GM21515 (cell line): ENCODE measurements around the gene RAD51B.

Experiments
- ATAC-seq: cut with Tn5 transposase; IDR thresholded peaks from one replicate; pipeline ENCODE4 v1.9.1; 2021; ENCODE audit not compliant: unreplicated experiment

RAD51B gene

GRCh38 chr14:68594737-68595380 lies 775.3 kb downstream of the RAD51B start:
- no peak for ATAC-seq

GRCh38 chr14:68596211-68596610 lies 776.6 kb downstream of the RAD51B start:
- ATAC-seq: no peak

GRCh38 chr14:68596701-68597100 lies 777.1 kb downstream of the RAD51B start:
- no peak for ATAC-seq

- no peak for ATAC-seq
These were observed 778.5 kb downstream of the RAD51B start for GRCh38 chr14:68598089-68598488.

GRCh38 chr14:68598621-68599447 lies 779.3 kb downstream of the RAD51B start:
- ATAC-seq: no peak

- no peak for ATAC-seq
These were observed 780.5 kb downstream of the RAD51B start for GRCh38 chr14:68599896-68600610.

- no peak for ATAC-seq
These were observed 782.9 kb downstream of the RAD51B start for GRCh38 chr14:68602507-68602906.

GRCh38 chr14:68603533-68604360 lies 784.2 kb downstream of the RAD51B start:
- ATAC-seq: no peak

GRCh38 chr14:68604361-68604730 lies 784.8 kb downstream of the RAD51B start:
- no peak for ATAC-seq

- no peak for ATAC-seq
These were observed 785.2 kb downstream of the RAD51B start for GRCh38 chr14:68604822-68605221.

GRCh38 chr14:68606176-68606575 lies 786.6 kb downstream of the RAD51B start:
- no peak for ATAC-seq

GRCh38 chr14:68606644-68607043 lies 787.1 kb downstream of the RAD51B start:
- no peak for ATAC-seq

GRCh38 chr14:68607081-68607866 lies 787.7 kb downstream of the RAD51B start:
- no peak for ATAC-seq

- no peak for ATAC-seq
These were observed 788.4 kb downstream of the RAD51B start for GRCh38 chr14:68607867-68608573.

GRCh38 chr14:68608574-68608962 lies 789.0 kb downstream of the RAD51B start:
- no peak for ATAC-seq

GRCh38 chr14:68609012-68609411 lies 789.4 kb downstream of the RAD51B start:
- ATAC-seq: no peak

GRCh38 chr14:68610251-68610793 lies 790.7 kb downstream of the RAD51B start:
- no peak for ATAC-seq

GRCh38 chr14:68611599-68611998 lies 792.0 kb downstream of the RAD51B start:
- ATAC-seq: no peak

- no peak for ATAC-seq
These were observed 792.5 kb downstream of the RAD51B start for GRCh38 chr14:68612049-68612448.
